Measurements from ENCODE around the gene FAM177A1. TPM values are rescaled to one million over a fixed set of nuclear protein-coding genes. Genes with fewer than 3 reads are reported as not detected.

Gene FAM177A1
- total and polyA plus RNA-seq, 2 of the 13 experiments (the other 11 are each of a cell fraction or from before 2014, with no cell fraction given) = 72.9 to 119 TPM

DNA sequence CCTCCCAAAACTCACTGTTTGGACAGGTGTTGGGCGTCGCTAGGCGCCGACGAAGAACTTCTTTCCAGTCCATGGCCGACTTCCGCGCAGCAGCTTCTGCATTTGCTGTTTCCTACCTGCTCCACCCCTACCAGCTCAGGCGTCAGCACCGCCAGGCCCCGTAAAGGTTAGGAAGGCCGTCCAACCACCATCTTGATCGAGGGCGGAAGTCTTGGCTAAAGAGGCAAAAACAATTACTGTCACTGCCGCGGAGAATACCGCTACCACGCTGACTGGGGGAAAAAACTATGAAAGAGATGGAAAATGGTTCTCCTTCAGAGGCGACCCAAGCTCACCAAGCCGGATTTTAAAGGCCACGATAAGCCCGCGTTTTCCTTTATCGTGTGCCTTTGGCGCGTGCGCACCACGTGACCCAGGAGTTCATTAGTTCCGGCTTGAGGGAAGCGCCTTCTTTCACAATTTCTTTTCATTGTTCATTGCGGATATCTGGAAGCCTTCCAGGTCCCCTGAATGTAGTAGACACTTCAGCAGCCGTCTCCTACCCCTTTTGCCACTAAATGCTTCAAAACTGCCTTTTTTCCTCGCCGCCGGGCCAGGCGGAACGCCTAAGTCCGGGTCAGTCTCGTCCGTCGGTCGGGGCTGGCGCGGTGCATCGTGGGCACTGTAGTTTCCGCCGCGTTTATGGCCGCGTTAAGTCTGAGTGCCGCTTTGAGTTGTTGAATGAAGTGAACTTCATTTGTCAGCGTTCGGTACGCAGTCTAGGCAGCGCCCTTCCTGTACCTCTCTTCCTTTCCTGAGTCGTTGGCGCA, 76.0 kb downstream of the FAM177A1 start, which contains the start of the genes PPP2R3C and PRORP (continued):
- peak; percentile 98 for TF ChIP-seq ZNF280D (CRISPR knock-in tag; IDR thresholded peaks at IDR 0.05)
- TF ChIP-seq SMAD3 (CRISPR knock-in tag; IDR thresholded peaks at IDR 0.05) = peak; percentile 60
- peak; percentile 75; the same call in 1 of the 2 replicates for TF ChIP-seq SNAPC2 (CRISPR knock-in tag; IDR thresholded peaks at IDR 0.05)
- peak; percentile 86 for TF ChIP-seq TAF1 (CRISPR knock-in tag; IDR thresholded peaks at IDR 0.05)
- TF ChIP-seq MTF2 (CRISPR knock-in tag; IDR thresholded peaks at IDR 0.05; ENCODE audit: borderline replicate concordance) = peak; percentile 97
- TF ChIP-seq, protein P1, sequence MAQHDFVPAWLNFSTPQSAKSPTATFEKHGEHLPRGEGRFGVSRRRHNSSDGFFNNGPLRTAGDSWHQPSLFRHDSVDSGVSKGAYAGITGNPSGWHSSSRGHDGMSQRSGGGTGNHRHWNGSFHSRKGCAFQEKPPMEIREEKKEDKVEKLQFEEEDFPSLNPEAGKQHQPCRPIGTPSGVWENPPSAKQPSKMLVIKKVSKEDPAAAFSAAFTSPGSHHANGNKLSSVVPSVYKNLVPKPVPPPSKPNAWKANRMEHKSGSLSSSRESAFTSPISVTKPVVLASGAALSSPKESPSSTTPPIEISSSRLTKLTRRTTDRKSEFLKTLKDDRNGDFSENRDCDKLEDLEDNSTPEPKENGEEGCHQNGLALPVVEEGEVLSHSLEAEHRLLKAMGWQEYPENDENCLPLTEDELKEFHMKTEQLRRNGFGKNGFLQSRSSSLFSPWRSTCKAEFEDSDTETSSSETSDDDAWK (CRISPR knock-in tag; IDR thresholded peaks at IDR 0.05) = no peak
- TF ChIP-seq, protein P2, sequence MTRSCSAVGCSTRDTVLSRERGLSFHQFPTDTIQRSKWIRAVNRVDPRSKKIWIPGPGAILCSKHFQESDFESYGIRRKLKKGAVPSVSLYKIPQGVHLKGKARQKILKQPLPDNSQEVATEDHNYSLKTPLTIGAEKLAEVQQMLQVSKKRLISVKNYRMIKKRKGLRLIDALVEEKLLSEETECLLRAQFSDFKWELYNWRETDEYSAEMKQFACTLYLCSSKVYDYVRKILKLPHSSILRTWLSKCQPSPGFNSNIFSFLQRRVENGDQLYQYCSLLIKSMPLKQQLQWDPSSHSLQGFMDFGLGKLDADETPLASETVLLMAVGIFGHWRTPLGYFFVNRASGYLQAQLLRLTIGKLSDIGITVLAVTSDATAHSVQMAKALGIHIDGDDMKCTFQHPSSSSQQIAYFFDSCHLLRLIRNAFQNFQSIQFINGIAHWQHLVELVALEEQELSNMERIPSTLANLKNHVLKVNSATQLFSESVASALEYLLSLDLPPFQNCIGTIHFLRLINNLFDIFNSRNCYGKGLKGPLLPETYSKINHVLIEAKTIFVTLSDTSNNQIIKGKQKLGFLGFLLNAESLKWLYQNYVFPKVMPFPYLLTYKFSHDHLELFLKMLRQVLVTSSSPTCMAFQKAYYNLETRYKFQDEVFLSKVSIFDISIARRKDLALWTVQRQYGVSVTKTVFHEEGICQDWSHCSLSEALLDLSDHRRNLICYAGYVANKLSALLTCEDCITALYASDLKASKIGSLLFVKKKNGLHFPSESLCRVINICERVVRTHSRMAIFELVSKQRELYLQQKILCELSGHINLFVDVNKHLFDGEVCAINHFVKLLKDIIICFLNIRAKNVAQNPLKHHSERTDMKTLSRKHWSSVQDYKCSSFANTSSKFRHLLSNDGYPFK (CRISPR knock-in tag; IDR thresholded peaks at IDR 0.05; ENCODE audit: borderline replicate concordance) = peak; percentile 100
- TF ChIP-seq ZNF331 (CRISPR knock-in tag; IDR thresholded peaks at IDR 0.05) = peak; percentile 84
- TF ChIP-seq DPF2 (CRISPR knock-in tag; IDR thresholded peaks at IDR 0.05; ENCODE audit: borderline replicate concordance, low read depth) = peak; percentile 27; the same call in 1 of the 2 replicates
- TF ChIP-seq ZNF569 (CRISPR knock-in tag; IDR thresholded peaks at IDR 0.05; ENCODE audit: borderline replicate concordance) = peak; percentile 94; the same call in 1 of the 2 replicates
- peak; percentile 93 for TF ChIP-seq ZNF253 (CRISPR knock-in tag; IDR thresholded peaks at IDR 0.05; ENCODE audit: borderline replicate concordance)
- TF ChIP-seq, protein P3, sequence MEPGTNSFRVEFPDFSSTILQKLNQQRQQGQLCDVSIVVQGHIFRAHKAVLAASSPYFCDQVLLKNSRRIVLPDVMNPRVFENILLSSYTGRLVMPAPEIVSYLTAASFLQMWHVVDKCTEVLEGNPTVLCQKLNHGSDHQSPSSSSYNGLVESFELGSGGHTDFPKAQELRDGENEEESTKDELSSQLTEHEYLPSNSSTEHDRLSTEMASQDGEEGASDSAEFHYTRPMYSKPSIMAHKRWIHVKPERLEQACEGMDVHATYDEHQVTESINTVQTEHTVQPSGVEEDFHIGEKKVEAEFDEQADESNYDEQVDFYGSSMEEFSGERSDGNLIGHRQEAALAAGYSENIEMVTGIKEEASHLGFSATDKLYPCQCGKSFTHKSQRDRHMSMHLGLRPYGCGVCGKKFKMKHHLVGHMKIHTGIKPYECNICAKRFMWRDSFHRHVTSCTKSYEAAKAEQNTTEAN (CRISPR knock-in tag; conservative IDR thresholded peaks at IDR 0.05) = peak; percentile 95; the same call in 1 of the 2 replicates
- TF ChIP-seq, protein P4, sequence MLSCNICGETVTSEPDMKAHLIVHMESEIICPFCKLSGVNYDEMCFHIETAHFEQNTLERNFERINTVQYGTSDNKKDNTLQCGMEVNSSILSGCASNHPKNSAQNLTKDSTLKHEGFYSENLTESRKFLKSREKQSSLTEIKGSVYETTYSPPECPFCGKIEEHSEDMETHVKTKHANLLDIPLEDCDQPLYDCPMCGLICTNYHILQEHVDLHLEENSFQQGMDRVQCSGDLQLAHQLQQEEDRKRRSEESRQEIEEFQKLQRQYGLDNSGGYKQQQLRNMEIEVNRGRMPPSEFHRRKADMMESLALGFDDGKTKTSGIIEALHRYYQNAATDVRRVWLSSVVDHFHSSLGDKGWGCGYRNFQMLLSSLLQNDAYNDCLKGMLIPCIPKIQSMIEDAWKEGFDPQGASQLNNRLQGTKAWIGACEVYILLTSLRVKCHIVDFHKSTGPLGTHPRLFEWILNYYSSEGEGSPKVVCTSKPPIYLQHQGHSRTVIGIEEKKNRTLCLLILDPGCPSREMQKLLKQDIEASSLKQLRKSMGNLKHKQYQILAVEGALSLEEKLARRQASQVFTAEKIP (CRISPR knock-in tag; IDR thresholded peaks at IDR 0.05; ENCODE audit: borderline replicate concordance) = no peak
- peak; percentile 98; the same call in 1 of the 2 replicates for TF ChIP-seq ZFP82 (CRISPR knock-in tag; IDR thresholded peaks at IDR 0.05; ENCODE audit: borderline replicate concordance)
- peak; percentile 73 for TF ChIP-seq HMG20B (CRISPR knock-in tag; conservative IDR thresholded peaks at IDR 0.05)
- peak; percentile 88 for TF ChIP-seq NFKBIZ (CRISPR knock-in tag; IDR thresholded peaks at IDR 0.05)
